GM20000 (cell line): ENCODE data around the gene NSMCE1.

ENCODE experiments used
- DNase-seq: peaks from one replicate; pipeline ENCODE4 v3.0.0; 2012; ENCODE audit warnings: low spot score
- CTCF ChIP-seq: IDR thresholded peaks from 2 replicates; pipeline ENCODE4 v1.5.1; 2012; ENCODE audit warnings: mild to moderate bottlenecking, control low read depth; ENCODE audit errors: extremely low read depth, missing control alignments

NSMCE1 gene

DNA sequence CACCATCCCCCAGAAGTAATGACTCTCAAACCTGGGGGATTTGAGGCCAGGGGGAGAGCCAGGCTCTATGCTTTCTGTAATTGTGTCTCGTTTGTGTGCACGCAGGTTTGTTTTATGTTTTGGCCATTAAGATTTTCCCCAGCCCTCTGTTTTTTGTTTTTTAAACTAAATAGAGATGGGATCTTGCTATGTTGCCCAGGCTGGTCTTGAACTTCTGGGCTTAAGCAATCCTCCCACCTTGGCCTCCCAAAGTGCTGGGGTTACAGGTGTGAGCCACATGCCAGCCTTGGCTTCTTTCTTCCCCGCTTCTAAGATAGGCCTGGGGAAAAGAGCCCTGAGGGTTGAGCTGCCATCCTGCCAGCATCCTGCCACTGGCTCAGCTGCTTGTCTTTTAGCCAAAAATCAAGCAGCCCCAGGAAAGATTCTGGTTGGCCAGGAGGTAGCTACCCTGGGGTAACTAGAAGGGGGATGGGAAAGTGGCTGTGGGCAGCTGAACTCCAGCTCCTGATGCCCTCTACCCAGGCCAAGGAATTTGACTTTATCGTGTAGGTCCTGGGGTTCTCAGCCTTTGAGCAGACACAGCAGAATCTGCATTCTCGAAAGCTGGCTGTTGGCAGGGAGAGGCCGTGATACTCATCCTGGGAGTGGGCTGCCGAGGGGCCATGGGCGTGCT lies 46.9 kb downstream of the NSMCE1 start:
- TF ChIP-seq CTCF, result no peak
- no peak for DNase-seq

DNA sequence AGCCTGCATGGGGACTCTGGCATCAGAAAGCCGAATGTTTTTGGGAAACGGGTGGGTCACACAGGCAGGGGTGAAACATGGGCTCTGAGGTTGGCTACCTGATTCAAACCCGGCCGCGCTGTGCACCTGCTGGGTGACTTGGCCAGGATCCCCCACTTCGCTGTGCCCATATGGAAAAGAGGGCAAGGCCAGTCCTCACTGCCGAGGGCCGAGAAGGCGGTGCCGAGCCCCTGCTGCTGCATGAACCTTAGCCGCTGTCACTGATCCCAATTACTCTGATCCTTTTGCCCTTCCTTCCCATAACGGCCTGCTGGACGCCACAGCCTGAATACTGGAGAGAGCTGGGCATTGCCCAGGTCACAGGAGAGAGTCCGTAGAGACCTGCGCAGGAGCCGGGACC lies 47.6 kb downstream of the NSMCE1 start:
- no peak for TF ChIP-seq CTCF
- no peak for DNase-seq

DNA sequence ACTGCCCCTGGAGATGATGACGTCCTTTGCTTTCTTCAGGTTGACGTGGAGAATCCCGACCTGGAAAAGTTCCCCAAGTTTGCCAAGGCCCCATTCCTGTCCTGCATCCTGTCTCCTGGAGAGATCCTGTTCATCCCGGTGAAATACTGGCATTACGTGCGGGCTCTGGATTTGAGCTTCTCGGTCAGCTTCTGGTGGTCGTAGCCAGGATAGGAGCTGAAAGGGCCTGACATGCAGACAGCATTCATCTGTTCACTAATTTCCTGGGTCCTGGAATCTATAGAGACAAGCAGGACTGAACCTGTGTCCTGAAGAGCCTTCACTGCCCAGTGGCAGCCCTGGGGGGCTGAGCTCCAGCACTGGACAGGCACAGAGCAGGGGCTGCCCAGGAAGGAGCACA lies 48.0 kb downstream of the NSMCE1 start:
- no peak for TF ChIP-seq CTCF
- no peak for DNase-seq

- TF ChIP-seq CTCF, result no peak
- no peak for DNase-seq
Observed at GRCh38 chr16:27220120-27220519, 48.5 kb downstream of the NSMCE1 start.

- no peak for DNase-seq
- no peak for TF ChIP-seq CTCF
Observed at GRCh38 chr16:27219161-27219560, 49.4 kb downstream of the NSMCE1 start.

DNA sequence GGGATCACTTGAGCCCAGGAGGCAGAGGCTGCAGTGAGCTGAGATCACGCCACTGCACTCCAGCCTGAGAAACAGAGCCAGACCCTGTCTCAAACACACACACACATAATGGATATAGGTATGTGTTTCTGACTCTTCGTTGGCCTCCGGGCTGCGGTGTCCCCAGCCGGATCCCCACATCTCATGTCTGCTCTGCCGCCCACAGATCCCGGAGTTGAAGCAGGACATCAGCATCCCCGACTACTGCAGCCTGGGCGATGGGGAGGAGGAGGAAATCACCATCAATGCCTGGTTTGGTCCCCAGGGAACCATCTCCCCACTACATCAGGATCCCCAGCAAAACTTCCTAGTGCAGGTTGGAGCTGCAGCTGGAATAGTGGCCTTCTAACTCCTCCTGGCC lies 49.8 kb downstream of the NSMCE1 start:
- no peak for TF ChIP-seq CTCF
- DNase-seq, result no peak

- no peak for TF ChIP-seq CTCF
- DNase-seq, result no peak
Observed at GRCh38 chr16:27217256-27217655, 51.3 kb downstream of the NSMCE1 start.
